DMS79 treated with DMSO at 0.1 percent for 48 hours (cell line): ENCODE data around the gene NCAPG2.
A peak's percentile ranks its signal among the peaks of the same experiment; 100 is the strongest.
"Not testable (repeated sequence)": the region's sequence is repeated elsewhere in the genome, so short reads cannot be mapped to it uniquely, and the experiment has no call there.

ENCODE experiments used
- DNase-seq: peaks from one replicate; lab custom pipeline; 2025; lab: John Stamatoyannopoulos, UW

The NCAPG2 gene

DNA sequence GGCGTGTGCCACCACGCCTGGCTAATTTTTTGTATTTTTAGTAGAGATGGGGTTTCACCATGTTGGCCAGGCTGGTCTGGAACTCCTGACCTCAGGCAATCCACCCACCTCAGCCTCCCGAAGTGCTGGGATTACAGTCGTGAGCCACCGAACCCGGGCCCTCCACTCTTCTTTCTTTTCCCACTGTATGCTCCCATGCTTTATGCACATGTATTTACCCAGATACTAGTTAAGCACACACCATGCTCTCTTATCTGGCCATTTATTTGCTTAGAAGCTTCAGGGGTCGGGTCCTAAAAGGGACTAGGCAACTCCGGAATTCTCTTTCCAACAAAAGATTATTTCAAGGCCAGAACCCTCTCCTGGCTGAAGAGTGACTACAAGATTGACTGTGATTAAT is 78.3 kb downstream of the NCAPG2 start:
- DNase-seq, result not testable (repeated sequence)

DNA sequence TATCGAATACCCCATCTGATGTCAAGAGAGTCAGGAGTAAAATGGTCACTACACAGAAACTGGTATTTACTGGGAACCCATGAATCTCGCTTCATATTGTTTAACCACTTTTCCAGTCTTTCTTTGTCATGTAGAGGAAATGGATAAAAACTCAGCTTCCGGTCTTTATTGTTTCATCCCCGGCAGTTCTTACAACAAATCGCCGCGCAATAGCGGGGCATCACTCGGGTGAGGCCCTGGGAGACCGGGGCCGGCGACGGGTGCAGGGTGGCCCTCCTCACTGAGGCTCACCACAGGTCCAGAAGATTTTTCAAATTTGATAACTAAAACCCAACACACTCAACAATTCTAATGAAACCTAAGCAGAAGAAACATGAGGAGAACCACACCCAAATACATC is 81.4 kb downstream of the NCAPG2 start:
- DNase-seq, result no peak

DNA sequence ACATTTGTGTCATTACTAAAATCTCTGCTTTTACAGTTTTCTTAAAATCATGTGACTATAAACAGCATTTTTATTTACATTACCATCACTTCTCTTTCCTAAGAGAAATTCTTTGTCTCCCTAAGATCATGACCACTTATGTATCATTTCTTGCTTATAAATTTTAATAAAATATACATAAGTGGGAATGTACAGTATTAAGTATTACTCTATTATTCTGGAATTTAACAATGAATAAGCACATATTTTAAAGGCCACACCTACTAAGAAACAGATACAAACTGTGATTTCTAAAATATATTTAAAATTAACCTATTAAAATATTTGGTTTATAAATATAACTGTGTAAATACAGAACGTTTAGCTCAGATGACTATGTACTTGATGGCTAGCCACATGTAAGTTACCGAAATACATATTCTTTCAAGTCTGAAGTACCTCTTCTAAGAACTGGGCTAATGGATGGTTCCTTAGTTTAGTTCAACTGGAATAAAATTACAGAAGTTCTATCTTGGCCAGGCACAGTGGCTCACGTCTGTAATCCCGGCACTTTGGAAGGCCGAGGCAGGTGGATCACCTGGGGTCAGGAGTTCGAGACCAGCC is 83.7 kb downstream of the NCAPG2 start:
- DNase-seq, result no peak

DNA sequence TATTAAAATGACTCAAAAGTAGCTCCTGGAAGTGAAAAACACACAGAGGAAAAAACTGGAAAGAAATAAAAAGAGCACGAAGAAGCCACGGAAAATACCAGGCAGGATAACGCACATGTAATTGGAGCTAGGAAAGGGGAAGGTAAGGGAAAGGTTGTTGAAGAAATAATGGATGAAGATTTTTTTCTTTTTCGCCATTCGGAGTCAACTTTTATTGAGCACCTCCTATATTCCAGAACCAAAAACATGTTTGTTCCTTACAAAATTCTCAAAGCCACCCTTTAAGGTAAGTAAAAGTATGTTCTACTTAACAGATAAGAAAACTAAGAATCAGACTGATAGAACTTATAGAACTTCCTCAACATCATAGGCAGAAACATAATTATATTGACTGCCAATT is 84.2 kb downstream of the NCAPG2 start:
- DNase-seq, result no peak

DNA sequence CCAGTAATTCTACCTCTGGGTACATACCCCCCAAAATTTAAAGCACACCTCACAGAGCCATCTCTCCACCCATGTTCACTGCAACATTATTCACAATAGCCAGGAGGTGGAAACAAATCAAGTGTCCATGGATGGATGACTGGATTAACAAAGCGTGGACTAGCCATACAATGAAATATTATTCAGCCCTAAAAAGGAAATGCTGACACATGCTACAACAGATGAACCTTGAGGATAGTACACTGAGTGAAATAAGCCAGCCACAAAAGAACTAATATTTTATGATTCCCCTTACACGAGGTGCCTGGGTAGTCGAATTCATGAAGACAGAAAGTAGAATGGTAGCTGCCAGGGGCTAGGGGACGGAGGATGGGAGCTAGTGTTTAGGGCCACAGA is 85.9 kb downstream of the NCAPG2 start:
- DNase-seq, result no peak

DNA sequence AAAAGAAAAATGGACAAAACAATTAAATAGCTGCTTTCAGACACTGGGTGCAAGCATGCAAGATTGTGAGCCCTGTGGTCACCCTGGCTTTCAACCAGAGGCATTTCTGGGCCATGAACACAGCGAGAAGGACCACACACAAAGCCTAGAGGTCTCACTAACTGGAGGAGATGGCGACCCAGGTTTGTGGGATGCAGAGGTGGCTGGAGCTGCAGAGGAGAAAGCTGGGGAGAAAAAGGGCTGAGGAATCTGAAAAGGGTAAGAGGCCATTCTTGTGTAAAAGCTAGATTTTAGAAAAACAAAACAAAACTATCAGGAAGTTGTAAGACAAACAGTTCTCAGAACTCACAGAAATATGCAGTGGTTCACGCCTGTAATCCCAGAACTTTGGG is 86.9 kb downstream of the NCAPG2 start:
- DNase-seq, result no peak

DNA sequence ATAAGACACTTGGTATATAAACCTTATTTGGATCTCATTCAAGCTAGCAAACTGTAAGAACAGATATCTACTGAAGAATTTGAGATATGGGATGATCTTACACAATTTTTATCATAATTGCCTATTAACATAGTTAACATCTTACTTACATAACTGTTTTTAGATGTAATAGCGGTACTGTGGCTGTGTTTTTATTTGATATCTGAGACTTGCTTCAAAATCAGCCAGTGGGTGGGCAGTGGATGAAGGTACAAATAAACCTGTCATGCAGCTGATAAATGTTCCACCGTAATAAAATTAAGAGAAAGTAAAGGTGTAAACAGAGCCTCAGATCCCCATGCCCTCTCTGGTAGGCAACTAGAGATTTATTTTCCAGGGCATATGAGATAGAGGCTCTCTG is 88.6 kb downstream of the NCAPG2 start:
- no peak for DNase-seq

DNA sequence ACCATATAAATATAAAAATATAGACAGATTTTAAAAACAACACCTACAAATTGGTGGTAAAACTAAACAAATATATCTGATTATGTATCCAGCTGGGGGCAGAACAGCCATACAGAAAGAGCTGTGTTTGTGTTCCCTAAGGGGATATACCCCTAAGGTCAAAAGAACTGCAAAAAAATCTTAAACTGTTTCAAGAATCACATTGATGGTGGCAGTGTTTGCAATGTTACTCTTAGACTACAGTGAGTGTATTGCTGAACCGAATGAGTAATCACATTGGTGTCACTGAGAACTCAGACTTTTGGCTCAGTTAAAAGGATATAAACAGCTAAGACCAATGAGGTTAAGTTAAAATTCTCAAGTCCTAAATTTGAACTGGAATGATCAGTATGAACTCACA is 89.9 kb downstream of the NCAPG2 start:
- DNase-seq, result no peak

DNA sequence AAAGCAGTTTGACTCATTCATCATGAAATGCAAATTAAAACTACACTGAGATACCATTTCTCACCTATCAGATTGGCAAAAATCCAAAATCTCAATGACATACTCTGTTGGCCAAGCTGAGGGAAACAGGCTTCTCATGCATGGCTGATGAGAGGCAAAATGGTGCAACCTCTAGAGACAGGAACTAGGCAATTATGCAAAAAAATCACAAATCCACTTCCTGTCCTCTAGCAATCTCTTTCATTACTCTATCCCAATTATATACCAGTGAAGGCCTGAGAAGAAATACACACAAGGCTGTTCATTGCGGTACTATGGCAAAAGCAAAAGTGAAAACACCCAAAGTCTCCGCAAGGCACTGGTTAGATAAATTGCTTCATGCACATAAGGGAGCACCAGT is 91.1 kb downstream of the NCAPG2 start:
- peak; percentile 86 for DNase-seq

DNA sequence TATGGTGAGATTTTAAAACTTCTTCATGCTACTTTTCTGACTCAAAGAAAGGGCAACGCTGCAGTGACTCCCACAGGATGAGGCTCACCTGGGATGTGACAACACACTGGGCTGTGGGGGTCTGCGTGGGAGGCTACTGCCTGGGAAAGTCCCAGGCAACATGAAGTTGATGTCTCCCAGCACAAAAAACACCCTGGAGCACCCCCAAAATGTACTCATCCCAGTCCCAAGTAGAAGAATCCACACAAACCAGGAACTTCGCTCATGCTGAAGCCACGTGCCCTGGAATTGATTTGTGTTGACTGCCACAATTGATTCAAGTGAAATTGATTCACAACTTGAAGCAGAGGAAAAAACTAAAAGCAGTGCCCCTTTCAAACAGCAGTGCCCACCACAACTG is 92.1 kb downstream of the NCAPG2 start:
- DNase-seq, result no peak

DNA sequence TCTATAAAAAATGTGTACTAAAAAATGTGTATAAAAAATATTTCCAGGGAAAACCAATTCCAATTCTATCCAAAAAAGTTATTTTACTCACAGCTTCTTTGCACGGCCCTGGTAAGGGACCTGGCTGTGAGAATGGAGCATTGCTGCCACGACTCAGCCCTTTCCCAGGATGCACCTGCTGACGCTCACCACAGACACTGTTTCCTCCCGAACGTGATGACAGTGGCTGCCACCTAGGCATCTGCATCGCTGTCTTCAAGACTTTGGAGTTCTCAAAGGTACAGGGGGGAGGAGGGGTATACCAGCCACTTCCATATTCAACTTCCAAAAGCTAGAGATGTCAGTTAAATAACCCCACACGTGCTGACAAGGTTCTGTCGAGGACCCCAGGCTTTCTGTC is 93.1 kb downstream of the NCAPG2 start:
- no peak for DNase-seq

DNA sequence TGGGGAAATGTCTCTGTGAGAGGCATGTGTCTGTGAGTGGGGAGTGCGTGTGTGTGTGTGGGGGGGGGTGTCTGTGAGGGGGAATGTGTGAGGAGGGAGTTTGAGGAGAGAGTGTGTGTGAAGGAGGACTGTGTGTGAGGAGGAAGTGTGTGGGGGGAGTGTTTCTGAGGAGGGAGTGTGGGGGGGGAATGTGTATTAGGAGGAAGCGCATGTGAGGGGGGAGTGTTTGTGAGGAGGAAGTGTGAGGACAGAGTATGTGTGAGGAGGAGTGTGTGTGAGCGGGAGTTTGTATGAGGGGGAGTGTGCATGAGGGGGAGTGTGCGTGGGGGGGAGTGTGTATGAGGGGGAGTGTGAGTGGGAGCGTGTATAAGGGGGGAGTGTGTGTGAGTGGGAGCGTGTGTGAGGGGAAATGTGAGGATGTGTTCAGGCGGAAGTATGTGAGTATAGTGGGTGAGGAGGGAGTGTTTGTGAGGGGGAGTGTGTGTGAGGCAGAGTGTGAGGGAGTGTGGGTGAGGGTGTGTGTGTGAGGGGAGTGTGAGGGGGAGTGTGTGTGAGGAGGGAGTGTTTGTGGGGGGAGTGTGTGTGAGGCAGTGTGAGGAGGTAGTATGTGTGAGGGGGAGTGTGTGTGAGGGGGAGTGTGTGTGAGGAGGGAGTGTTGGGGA is 95.2 kb downstream of the NCAPG2 start:
- no peak for DNase-seq

DNA sequence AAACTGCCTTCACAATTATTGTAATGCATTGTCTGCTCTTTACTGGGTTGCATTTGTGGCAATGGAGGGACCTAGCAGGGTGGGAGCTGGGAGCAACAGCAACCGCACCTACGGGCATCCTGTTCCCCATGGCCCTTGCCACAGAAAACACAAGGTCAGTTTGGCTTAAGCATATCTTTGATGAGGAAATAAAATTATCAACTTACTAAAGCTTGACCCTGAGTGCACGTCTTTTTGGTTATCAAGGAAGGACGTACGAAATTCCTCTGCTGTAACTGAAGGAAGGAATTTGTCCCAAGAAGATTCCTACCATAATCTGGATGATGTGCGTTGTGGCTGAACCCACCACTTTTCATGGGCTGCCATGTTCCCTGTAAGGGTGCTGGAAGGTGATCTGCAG is 97.0 kb downstream of the NCAPG2 start:
- DNase-seq, result no peak

DNA sequence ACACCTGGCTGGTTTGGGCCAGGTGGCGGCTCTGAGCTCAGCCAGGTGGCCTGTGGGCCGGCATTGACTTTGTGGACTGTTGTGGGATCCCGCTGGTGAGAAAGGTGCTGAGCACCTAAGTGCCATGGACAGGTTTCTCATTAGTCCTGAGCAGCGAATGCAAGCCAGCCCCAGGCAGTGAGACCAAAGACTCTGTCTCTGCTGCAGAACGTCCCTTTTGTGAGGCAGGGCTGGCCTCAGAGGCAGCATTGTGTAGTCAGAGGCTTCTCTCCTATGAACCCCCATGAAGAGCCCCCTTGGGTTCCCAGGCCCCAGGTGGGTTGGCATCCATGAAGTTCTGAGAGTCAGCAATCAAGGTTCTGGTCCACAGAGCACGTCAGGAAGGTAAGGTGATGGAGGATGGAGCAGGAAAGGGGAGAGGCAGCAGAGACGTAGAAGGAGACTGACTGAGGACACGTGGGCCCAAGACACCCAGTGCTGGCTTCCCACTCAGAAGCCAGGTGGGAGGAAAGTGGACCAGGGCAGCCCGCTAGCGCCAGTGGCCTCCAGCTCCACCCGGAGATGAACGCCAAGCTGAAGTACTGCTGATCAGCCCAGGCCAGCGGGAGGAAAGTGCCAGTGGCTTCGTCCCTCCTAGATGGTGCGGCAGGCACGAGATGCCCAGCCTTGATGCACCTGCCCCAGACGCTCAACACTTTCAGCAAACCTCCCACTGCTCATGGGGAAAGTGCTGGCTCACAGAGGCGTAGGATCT is 97.8 kb downstream of the NCAPG2 start:
- no peak for DNase-seq

DNA sequence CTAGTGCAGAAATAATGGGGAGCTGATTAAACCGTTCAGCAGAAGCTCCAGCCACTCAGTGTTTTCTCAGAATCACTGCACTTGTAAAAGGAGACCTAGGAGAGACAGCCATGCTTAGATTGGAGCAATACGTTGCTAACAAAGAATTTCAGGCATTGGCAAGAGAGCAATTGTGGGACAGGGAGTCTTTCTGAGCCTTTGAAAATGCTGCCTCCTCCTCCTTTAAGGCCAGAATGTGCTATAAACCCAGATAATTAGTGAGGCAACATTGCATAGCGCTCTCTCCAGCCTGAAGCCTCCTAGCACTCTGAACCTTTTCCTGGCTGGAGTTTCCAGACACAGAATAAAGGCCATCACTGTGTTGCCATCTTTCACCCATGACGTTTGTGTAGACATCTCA is 98.5 kb downstream of the NCAPG2 start:
- no peak for DNase-seq

DNA sequence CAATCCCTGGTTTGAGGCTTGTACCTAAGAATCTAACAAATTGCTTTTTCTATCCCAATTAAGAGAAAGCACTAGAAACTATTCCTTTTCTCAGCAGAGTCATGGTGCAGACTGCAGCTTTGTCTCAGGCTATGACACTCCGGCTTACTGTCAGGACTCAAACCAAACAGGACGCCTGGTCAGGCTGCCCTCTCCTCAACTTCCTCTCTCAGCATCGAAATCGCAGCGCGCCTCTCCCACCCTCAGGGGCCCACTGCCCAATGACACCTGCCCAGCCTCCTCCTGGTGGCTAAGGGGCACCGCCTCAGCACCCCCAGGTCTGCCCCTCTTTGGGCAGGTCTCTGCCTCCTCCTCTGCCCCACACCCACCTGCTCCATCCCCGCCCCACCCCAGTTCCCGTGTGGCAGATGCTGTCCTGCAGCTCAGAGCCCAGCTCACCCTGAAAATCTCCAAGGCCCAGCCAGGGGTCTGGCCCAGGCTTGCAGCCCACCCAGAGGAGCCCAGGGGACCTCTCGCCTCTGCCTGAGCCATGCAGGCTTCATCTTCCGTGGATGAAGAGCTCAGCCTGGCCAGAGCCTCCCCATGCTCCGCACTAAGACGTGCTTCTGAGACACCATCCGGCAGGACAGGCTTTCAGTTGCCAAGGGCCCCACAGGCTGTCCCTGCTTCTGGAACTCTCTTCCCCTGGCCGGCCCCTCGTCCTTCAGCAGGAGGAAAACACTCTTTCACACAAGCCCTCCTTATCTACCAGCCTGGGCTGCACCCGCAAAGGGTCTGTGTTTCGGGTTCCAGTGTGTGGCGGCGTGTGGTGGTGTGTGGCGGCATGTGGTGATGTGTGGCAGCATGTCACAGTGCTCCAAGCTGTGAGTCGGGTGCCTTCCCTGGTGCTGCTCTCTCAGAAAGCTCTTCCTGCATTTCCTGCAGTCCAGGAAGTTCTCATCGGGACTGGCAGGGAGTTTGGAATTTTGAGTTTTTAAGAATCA is 100.5 kb downstream of the NCAPG2 start:
- DNase-seq, result no peak

DNA sequence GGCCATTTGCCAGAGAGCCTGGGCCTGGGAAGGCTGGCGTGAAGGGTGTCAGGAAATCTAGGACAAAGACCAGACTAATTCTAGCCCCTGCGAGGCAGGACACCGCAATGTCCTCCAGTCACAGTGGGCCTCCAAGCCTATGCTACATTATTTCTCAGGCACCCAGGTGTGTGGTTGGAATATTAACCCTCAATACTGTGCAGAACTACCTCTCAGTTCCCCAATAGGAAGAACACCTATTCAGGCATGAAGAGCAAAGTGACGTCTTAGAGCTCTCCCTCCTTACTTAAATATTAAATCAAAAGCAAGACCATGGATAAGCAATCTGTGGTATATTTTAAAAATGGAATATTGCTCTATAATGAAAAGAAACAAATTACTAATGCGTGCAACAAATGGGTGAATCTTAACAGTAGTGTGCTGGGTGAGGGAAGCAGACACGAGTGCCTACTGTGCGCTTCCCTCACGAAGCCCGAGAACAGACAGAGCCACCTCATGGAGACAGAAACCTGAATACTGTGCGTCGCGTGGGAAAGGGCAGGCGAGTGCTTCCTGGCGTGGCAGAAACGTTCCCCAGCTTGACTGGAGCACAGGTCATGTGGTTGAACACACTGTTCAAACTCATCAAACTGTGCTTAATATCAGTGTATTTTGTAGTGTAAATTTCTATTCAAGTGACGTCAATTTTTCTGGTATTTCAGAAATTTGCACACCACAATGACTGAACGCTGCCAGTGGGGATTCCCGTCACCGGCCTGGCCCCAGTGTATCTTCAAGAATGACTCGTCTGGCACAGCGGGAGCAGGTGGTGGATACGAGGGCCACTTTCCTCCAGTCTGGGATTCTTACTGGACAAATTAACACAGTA is 101.5 kb downstream of the NCAPG2 start:
- DNase-seq, result no peak

DNA sequence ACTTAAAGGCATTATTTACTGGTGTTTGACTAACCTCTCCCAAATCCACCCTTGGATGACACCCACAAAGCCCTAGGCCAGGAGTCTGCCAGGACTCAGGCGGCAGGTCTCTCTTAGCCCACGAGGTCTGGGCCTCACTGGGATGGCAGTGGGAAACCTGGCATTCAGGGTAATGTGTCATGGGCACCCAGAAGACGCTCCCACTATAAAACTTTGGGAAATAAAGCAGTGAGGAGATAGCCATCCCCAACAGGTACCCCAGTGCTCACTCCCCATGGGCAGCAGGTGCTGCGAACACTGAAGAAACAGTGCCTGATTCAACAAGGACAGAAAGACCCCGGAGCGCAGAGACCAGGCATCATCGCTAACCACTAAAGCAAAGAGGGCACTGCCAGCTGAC is 102.6 kb downstream of the NCAPG2 start:
- no peak for DNase-seq

DNA sequence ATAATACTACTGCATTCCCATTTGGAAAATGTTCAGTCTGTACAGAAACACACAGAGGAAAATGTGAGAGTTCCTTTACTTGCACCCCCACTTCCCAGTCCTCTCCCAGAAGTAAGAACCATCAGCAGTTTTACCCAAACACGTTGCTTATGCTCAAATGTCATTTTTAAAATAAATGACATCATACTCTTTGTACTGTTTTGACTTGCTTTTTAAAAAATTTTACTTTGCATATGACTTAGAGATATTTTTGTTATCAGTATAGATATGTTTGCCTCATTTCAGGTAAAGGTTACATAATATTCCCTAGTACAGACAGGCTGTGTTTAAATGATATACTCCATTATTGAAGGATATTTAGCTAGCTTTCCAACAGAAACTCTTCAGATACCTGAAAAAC is 103.5 kb downstream of the NCAPG2 start:
- DNase-seq, result no peak

DNA sequence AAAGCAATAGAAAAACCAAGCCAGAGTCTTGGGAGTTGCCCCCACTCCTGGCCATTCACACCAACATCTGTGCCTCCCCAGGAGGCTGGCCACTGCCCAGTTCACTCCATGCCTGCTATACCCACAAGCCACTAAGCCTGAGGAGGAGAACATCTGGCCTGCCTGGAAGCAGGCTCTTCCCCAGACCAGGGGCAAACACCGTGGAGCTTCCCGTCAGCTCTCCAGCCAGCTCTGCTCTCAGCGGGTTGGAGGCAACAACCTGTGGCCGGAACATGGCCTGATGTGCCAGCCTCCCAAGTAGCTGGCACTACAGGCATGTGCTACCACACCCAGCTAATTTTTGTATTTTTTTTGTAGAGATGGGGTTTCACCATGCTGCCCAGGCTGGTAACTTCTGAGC is 107.9 kb downstream of the NCAPG2 start:
- no peak for DNase-seq

DNA sequence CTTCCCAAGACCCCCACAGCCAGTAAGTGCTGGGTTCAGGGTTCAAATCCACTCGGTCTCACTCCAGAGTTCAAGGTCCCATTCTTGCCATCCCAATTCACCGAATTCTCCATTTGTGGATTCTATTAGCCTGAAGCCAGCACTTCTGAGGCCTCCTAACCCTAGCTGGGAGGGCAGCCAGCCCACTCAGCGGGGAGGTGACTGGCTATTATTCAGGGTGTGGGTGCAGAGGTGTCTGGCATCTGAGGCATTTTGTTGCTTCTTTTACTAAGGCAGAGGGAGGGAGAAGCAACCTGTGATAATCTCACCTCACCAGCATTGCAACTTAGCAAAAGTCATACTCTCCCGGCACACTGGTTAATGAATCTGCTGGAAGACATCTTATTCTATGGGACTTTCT is 108.3 kb downstream of the NCAPG2 start:
- no peak for DNase-seq
